Osteocyte (in vitro differentiated cells): ENCODE results near the gene HOXA3. TPM values are rescaled to one million over a fixed set of nuclear protein-coding genes. Genes with fewer than 3 reads are reported as not detected.

ENCODE experiments used
- DNase-seq: peaks from one replicate; pipeline ENCODE4 v3.0.0; 2021; ENCODE audit warnings: mixed read lengths; ENCODE audit not compliant: unreplicated experiment; ENCODE audit errors: extremely low spot score
- H3K27ac Mint-ChIP-seq: one replicate; pipeline ENCODE4 v1.8.0; 2021; ENCODE audit warnings: mild to moderate bottlenecking, mixed read lengths; ENCODE audit not compliant: unreplicated experiment
- H3K27me3 Mint-ChIP-seq: one replicate; pipeline ENCODE4 v1.8.0; 2021; ENCODE audit warnings: mixed read lengths; ENCODE audit not compliant: unreplicated experiment
- H3K36me3 Mint-ChIP-seq: one replicate; pipeline ENCODE4 v1.8.0; 2021; ENCODE audit warnings: mixed read lengths; ENCODE audit not compliant: unreplicated experiment
- H3K4me1 Mint-ChIP-seq: one replicate; pipeline ENCODE4 v1.8.0; 2021; ENCODE audit warnings: mixed read lengths; ENCODE audit not compliant: unreplicated experiment
- H3K4me3 Mint-ChIP-seq: one replicate; pipeline ENCODE4 v1.8.0; 2021; ENCODE audit warnings: mild to moderate bottlenecking, moderate library complexity, mixed read lengths; ENCODE audit not compliant: unreplicated experiment
- H3K9me3 Mint-ChIP-seq: one replicate; pipeline ENCODE4 v1.8.0; 2021; ENCODE audit warnings: mixed read lengths; ENCODE audit not compliant: unreplicated experiment
- CTCF ChIP-seq: fragments of 200-600 bp; sonication (generic); IDR thresholded peaks from 2 replicates; pipeline ENCODE4 v1.5.0; 2021; ENCODE audit warnings: antibody characterized with exemption, mild to moderate bottlenecking, moderate library complexity
- total RNA-seq: library from RNA; stranded (reverse); gene quantifications from 2 replicates; pipeline ENCODE4 v1.2.1, GENCODE V29; 2021

The HOXA3 gene
- total RNA-seq, 1 donor from 2014 or later: not detected

GRCh38 chr7:27172823-27173510 is 20.6 kb upstream of the HOXA3 start:
- H3K27me3 Mint-ChIP-seq: peaks cover 78% of the 10 kb centered on the region
- no peak for TF ChIP-seq CTCF
- no peak for DNase-seq
- H3K4me1 Mint-ChIP-seq: peaks cover 13% of the 10 kb centered on the region
- H3K4me3 Mint-ChIP-seq: peak overlapping the region; percentile 57
- no peak overlapping the region for H3K27ac Mint-ChIP-seq
- peaks cover 2% of the 10 kb centered on the region for H3K36me3 Mint-ChIP-seq
- H3K9me3 Mint-ChIP-seq: no peaks in the 10 kb centered on the region

- DNase-seq: no peak
- Mint-ChIP-seq H3K36me3 (peaks cover 2% of the 10 kb centered on the region), H3K27ac (no peak overlapping the region), H3K4me3 (no peak overlapping the region), H3K27me3 (peaks cover 78% of the 10 kb centered on the region), H3K4me1 (peaks cover 13% of the 10 kb centered on the region), H3K9me3 (no peaks in the 10 kb centered on the region)
- TF ChIP-seq CTCF: no peak
Measured at GRCh38 chr7:27172315-27172774, 20.0 kb upstream of the HOXA3 start.

GRCh38 chr7:27171637-27172314 is 19.4 kb upstream of the HOXA3 start:
- Mint-ChIP-seq H3K27me3 (peaks cover 78% of the 10 kb centered on the region), H3K4me3 (peak overlapping the region; percentile 30), H3K27ac (no peak overlapping the region), H3K36me3 (peaks cover 2% of the 10 kb centered on the region), H3K4me1 (peaks cover 13% of the 10 kb centered on the region), H3K9me3 (no peaks in the 10 kb centered on the region)
- TF ChIP-seq CTCF: no peak
- DNase-seq: no peak

- peak overlapping the region; percentile 5 for H3K4me3 Mint-ChIP-seq
Measured at GRCh38 chr7:27171325-27171636, 18.9 kb upstream of the HOXA3 start.

More at GRCh38 chr7:27171325-27171636, 18.9 kb upstream of the HOXA3 start:
- H3K36me3 Mint-ChIP-seq: peaks cover 2% of the 10 kb centered on the region
- no peak for TF ChIP-seq CTCF
- H3K4me1 Mint-ChIP-seq: peaks cover 13% of the 10 kb centered on the region
- peaks cover 78% of the 10 kb centered on the region for H3K27me3 Mint-ChIP-seq
- H3K27ac Mint-ChIP-seq: no peak overlapping the region
- DNase-seq: no peak
- no peaks in the 10 kb centered on the region for H3K9me3 Mint-ChIP-seq
